Measurements from ENCODE around the gene PRDM12. TPM values are rescaled to one million over a fixed set of nuclear protein-coding genes. Genes with fewer than 3 reads are reported as not detected.

The PRDM12 gene
- total RNA-seq, 4 donors from 2014 or later, result not detected

- Histone ChIP-seq H3K27me3 (peaks cover 52 to 78% of the 10 kb centered on the region in 2 donors), H3K9me3 (no peaks in the 10 kb centered on the region), H3K36me3 (no peaks in the 10 kb centered on the region), H3K4me3 (no peak overlapping the region), H3K27ac (no peak overlapping the region), H3K4me1 (peaks cover 0 to 62% of the 10 kb centered on the region in 2 donors)
- intact Hi-C loops (cut with DNase I; ENCODE audit: low total_unique reads), result no loop called here
- no peak for DNase-seq
- no peak for TF ChIP-seq POLR2A (IDR thresholded peaks at IDR 0.05)
- no peak for TF ChIP-seq CTCF (IDR thresholded peaks at IDR 0.05)
Observed at GRCh38 chr9:130661451-130662098, 2.8 kb upstream of the PRDM12 start.

GRCh38 chr9:130662099-130662969, 2.1 kb upstream of the PRDM12 start:
- H3K4me3 ChIP-seq, result no peak overlapping the region
- no peak for DNase-seq
- H3K27me3 ChIP-seq, result peaks cover 52 to 80% of the 10 kb centered on the region in 2 donors
- no peaks in the 10 kb centered on the region for H3K9me3 ChIP-seq
- H3K4me1 ChIP-seq, result peaks cover 0 to 62% of the 10 kb centered on the region in 2 donors
- H3K36me3 ChIP-seq, result no peaks in the 10 kb centered on the region
- TF ChIP-seq POLR2A (IDR thresholded peaks at IDR 0.05), result no peak
- no peak for TF ChIP-seq CTCF (IDR thresholded peaks at IDR 0.05)
- intact Hi-C loops (cut with DNase I; ENCODE audit: low total_unique reads), result no loop called here
- H3K27ac ChIP-seq, result no peak overlapping the region

GRCh38 chr9:130662970-130663257, 1.5 kb upstream of the PRDM12 start:
- no peak for DNase-seq
- Histone ChIP-seq H3K4me1 (peaks cover 0 to 62% of the 10 kb centered on the region in 2 donors), H3K9me3 (no peaks in the 10 kb centered on the region), H3K27me3 (peaks cover 52 to 80% of the 10 kb centered on the region in 2 donors), H3K36me3 (no peaks in the 10 kb centered on the region), H3K4me3 (no peak overlapping the region), H3K27ac (no peak overlapping the region)
- intact Hi-C loops (cut with DNase I; ENCODE audit: low total_unique reads), result no loop called here
- TF ChIP-seq POLR2A (IDR thresholded peaks at IDR 0.05) (no peak), CTCF (IDR thresholded peaks at IDR 0.05) (no peak)

- DNase-seq, result no peak
- TF ChIP-seq POLR2A (IDR thresholded peaks at IDR 0.05) (no peak), CTCF (IDR thresholded peaks at IDR 0.05) (no peak)
- Histone ChIP-seq H3K4me1 (peaks cover 0 to 62% of the 10 kb centered on the region in 2 donors), H3K9me3 (no peaks in the 10 kb centered on the region), H3K36me3 (no peaks in the 10 kb centered on the region), H3K27me3 (peaks cover 47 to 75% of the 10 kb centered on the region in 2 donors), H3K4me3 (no peak overlapping the region), H3K27ac (no peak overlapping the region)
- intact Hi-C loops (cut with DNase I; ENCODE audit: low total_unique reads), result no loop called here
Observed at GRCh38 chr9:130663258-130663976, 977 bp upstream of the PRDM12 start.

- no peak for DNase-seq
- H3K9me3 ChIP-seq, result no peaks in the 10 kb centered on the region
- no peaks in the 10 kb centered on the region for H3K36me3 ChIP-seq
- H3K27ac ChIP-seq, result no peak overlapping the region
- TF ChIP-seq CTCF (IDR thresholded peaks at IDR 0.05) (no peak), POLR2A (IDR thresholded peaks at IDR 0.05) (no peak)
- peaks cover 42 to 70% of the 10 kb centered on the region in 2 donors for H3K27me3 ChIP-seq
- H3K4me3 ChIP-seq, result no peak overlapping the region
- peaks cover 0 to 62% of the 10 kb centered on the region in 2 donors for H3K4me1 ChIP-seq
- intact Hi-C loops (cut with DNase I; ENCODE audit: low total_unique reads), result no loop called here
Observed at GRCh38 chr9:130663977-130664250, 480 bp upstream of the PRDM12 start.

Measured in uterus (tissue), 4 donors.